Astrocyte of the spinal cord (primary cell): ENCODE results near the gene SEMA6A.
A peak's percentile ranks its signal among the peaks of the same experiment; 100 is the strongest.

Experiments used
- DNase-seq: peaks from one replicate; pipeline ENCODE4 v3.0.0; 2011; ENCODE audit warnings: low read depth, low spot score
- H3K4me3 ChIP-seq: 2 replicates; pipeline ENCODE4 v1.5.1; 2011; ENCODE audit warnings: low read depth, mild to moderate bottlenecking, low read length, moderate library complexity
- in situ Hi-C: cut with HindIII; loops from 2 replicates; pipeline ENCODE4 v1.10.0; 2017; ENCODE audit warnings: low sequenced_read_pairs
- TF ChIP-seq, protein P1 (sequence below): IDR thresholded peaks from 2 replicates; pipeline ENCODE4 v1.5.1; 2012; ENCODE audit warnings: low read depth, mild to moderate bottlenecking, low read length, inconsistent platforms

Gene SEMA6A

GRCh38 chr5:116595498-116595897, 20.9 kb upstream of the SEMA6A start:
- H3K4me3 ChIP-seq = no peak overlapping the region
- DNase-seq = no peak
- in situ Hi-C loops = no loop called here
- TF ChIP-seq, protein P1, sequence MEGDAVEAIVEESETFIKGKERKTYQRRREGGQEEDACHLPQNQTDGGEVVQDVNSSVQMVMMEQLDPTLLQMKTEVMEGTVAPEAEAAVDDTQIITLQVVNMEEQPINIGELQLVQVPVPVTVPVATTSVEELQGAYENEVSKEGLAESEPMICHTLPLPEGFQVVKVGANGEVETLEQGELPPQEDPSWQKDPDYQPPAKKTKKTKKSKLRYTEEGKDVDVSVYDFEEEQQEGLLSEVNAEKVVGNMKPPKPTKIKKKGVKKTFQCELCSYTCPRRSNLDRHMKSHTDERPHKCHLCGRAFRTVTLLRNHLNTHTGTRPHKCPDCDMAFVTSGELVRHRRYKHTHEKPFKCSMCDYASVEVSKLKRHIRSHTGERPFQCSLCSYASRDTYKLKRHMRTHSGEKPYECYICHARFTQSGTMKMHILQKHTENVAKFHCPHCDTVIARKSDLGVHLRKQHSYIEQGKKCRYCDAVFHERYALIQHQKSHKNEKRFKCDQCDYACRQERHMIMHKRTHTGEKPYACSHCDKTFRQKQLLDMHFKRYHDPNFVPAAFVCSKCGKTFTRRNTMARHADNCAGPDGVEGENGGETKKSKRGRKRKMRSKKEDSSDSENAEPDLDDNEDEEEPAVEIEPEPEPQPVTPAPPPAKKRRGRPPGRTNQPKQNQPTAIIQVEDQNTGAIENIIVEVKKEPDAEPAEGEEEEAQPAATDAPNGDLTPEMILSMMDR = no peak

DNA sequence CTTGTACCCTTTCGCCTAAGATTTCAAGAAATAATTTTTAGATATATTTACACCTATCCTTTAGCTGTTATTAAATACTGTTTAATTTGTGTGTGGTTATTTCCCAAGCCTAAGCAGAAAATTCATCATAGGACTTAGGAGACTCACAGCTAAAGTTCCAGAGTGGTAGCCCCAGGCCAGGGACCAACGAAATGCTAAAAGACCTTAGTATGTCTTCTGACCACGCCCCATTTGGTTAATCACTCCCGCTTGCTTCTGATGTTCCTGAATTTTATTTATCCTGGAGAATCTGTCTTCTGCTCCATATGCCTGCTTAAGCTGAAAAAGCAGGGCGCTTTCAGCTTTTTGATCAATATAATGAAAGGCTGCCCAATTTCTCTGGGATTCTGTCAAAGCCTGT, 18.7 kb upstream of the SEMA6A start:
- no peak for DNase-seq
- in situ Hi-C loops = no loop called here
- no peak overlapping the region for H3K4me3 ChIP-seq
- TF ChIP-seq, protein P1 = no peak

DNA sequence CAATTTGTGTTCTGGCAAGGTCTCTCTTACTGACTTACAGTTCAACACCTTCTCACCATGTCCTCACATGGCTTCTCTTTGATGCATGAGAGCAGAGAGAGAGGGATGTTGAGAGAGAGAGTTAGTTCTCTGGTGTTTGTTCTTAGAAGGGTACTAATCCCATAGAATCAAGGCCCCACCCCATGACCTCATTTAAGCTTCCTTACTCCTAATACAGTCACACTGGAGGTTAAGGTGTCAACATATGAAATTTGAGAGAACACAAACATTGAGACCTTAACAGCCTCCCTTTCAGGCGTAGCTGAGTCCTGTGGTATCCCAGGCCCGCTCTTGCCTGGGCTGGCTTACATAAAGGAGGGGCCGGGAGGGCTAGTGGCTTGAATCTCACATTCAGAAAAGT, 10.6 kb upstream of the SEMA6A start:
- in situ Hi-C loops = no loop called here
- no peak overlapping the region for H3K4me3 ChIP-seq
- DNase-seq = no peak
- TF ChIP-seq, protein P1 = no peak

DNA sequence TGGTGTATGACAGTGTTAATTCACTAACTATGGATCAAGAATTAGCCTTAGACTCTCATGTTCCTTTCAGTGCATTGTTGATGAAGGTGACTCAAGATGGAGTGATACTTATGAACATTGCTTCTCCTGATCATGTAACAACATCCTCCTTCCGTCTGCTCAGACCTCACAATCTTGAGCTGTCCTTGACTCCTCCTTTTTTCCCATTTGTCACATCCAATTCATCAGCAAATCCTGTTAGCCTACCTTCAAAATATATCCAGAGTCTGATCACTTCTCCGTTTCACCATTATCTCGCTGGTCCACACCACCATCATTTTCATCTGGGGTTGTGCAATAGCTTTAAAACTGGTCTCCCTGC, 9.2 kb upstream of the SEMA6A start:
- in situ Hi-C loops = no loop called here
- DNase-seq = no peak
- H3K4me3 ChIP-seq = no peak overlapping the region
- TF ChIP-seq, protein P1 = no peak

GRCh38 chr5:116583085-116583861, 8.7 kb upstream of the SEMA6A start:
- TF ChIP-seq, protein P1 = no peak
- H3K4me3 ChIP-seq = no peak overlapping the region
- in situ Hi-C loops = no loop called here
- peak; percentile 27 for DNase-seq

- TF ChIP-seq, protein P1 = no peak
- in situ Hi-C loops = no loop called here
- no peak for DNase-seq
- no peak overlapping the region for H3K4me3 ChIP-seq
These were observed 7.3 kb upstream of the SEMA6A start for GRCh38 chr5:116581910-116582309.
